T-cell (primary cell): ENCODE measurements around the gene PABPC1L. TPM values are rescaled to one million over a fixed set of nuclear protein-coding genes. Genes with fewer than 3 reads are reported as not detected.
A peak's percentile ranks its signal among the peaks of the same experiment; 100 is the strongest.

Experiments used
- ATAC-seq, 4 experiments: fragments of 200-7000 bp in 3 of 4; fragments of 150-1000 bp in 1 of 4; cut with Tn5 transposase; replicated peaks in 1 of 4; 1 replicate in 3 of 4; 2 replicates in 1 of 4; pipeline ENCODE4 v1.10.0; 2021; ENCODE audit warnings: moderate library complexity in 3 of 4, mild to moderate bottlenecking in 2 of 4, moderate number of reproducible peaks in 1 of 4
- CTCF ChIA-PET, 2 donors: fragments of 300-600 bp; sonication (Branson Sonifier 250); formaldehyde crosslinking; loops; one replicate each; lab custom pipeline; 2022; ENCODE audit warnings: antibody characterized with exemption in 2 of 2; lab: Charles Lee
- POLR2A ChIA-PET, 2 donors: fragments of 300-600 bp; sonication (Branson Sonifier 250); formaldehyde crosslinking; loops; one replicate each; lab custom pipeline; 2022; ENCODE audit warnings: antibody characterized with exemption in 2 of 2; lab: Charles Lee
- DNase-seq, 35 experiments: peaks; one replicate each; pipeline versions ENCODE4 v3.0.0 to v3.0.0-alpha.2; 2013 to 2023
- H3K27ac ChIP-seq: one replicate; pipeline ENCODE4 v1.5.1; 2013; ENCODE audit warnings: low read length
- H3K27me3 ChIP-seq, 2 experiments: replicated peaks in 1 of 2; 1 replicate in 1 of 2; 2 replicates in 1 of 2; pipeline versions ENCODE4 v1.6.1 to v1.7.0; 2013; ENCODE audit warnings: low read length in 1 of 2, mixed read lengths in 1 of 2; ENCODE audit not compliant: control insufficient read depth in 2 of 2, insufficient read depth in 2 of 2; ENCODE audit errors: extremely low read depth in 1 of 2
- H3K36me3 ChIP-seq, 2 donors: 1 replicate in 1 of 2; 2 replicates in 1 of 2; pipeline versions ENCODE4 v1.6.1 to v1.7.0; 2013; ENCODE audit warnings: low read length in 1 of 2; ENCODE audit not compliant: control insufficient read depth in 2 of 2, insufficient read depth in 1 of 2; ENCODE audit errors: extremely low read depth in 1 of 2
- H3K4me1 ChIP-seq, 2 experiments: 1 replicate in 1 of 2; 2 replicates in 1 of 2; pipeline versions ENCODE4 v1.6.1 to v1.7.0; 2013; ENCODE audit warnings: low read length in 2 of 2, mixed read lengths in 1 of 2; ENCODE audit not compliant: insufficient read depth in 2 of 2, control insufficient read depth in 1 of 2; ENCODE audit errors: extremely low read depth in 1 of 2
- H3K4me3 ChIP-seq, 2 donors: 1 replicate in 1 of 2; 2 replicates in 1 of 2; pipeline versions ENCODE4 v1.5.1 to v1.7.0; 2013; ENCODE audit warnings: mild to moderate bottlenecking in 2 of 2, low read length in 1 of 2, moderate library complexity in 1 of 2; ENCODE audit not compliant: control insufficient read depth in 1 of 2; ENCODE audit errors: extremely low read depth in 1 of 2
- H3K9me3 ChIP-seq: 2 replicates; pipeline ENCODE4 v1.7.0; 2013
- H3K27ac Mint-ChIP-seq, 2 donors: one replicate each; pipeline ENCODE4 v1.8.0; 2020 to 2021; ENCODE audit warnings: mild to moderate bottlenecking in 2 of 2, mixed read lengths in 2 of 2
- H3K27me3 Mint-ChIP-seq, 2 donors: one replicate each; pipeline ENCODE4 v1.8.0; 2021 to 2022; ENCODE audit warnings: mixed read lengths in 2 of 2
- H3K36me3 Mint-ChIP-seq: one replicate; pipeline ENCODE4 v1.8.0; 2021; ENCODE audit warnings: mixed read lengths
- H3K4me1 Mint-ChIP-seq, 3 donors: one replicate each; pipeline ENCODE4 v1.8.0; 2020 to 2022; ENCODE audit warnings: mixed read lengths in 3 of 3, mild to moderate bottlenecking in 1 of 3
- H3K4me3 Mint-ChIP-seq, 3 donors: one replicate each; pipeline ENCODE4 v1.8.0; 2020 to 2022; ENCODE audit warnings: mild to moderate bottlenecking in 3 of 3, mixed read lengths in 3 of 3, moderate library complexity in 3 of 3
- H3K9me3 Mint-ChIP-seq, 3 donors: one replicate each; pipeline ENCODE4 v1.8.0; 2020 to 2022; ENCODE audit warnings: mixed read lengths in 3 of 3
- WGBS: methylation state at CpG from one replicate; pipeline ENCODE4 v1.1.5; 2013; ENCODE audit warnings: missing lambda C conversion rate; ENCODE audit not compliant: insufficient coverage; 5-methylcytosine and 5-hydroxymethylcytosine counted together
- total RNA-seq, 35 experiments: library from RNA in 6 of 35; stranded (reverse) in 6 of 35; fragments of 120-200 nt in 1 of 35; gene quantifications; one replicate each; pipeline versions ENCODE4 v1.2.1 to v1.2.4 and lab custom pipeline; 2013 to 2026

Gene PABPC1L
- total RNA-seq, 5 donors from 2014 or later (not counting 1 experiment from before 2014, with no cell fraction given): 45.6 to 66.2 (median 58.2) TPM

GRCh38 chr20:44976698-44977097 lies 66.8 kb downstream of the PABPC1L start:
- H3K36me3 ChIP-seq: peaks cover 8 to 69% of the 10 kb centered on the region in 2 donors
- H3K9me3 ChIP-seq: no peaks in the 10 kb centered on the region
- H3K4me1 ChIP-seq: peaks cover 37 to 78% of the 10 kb centered on the region in 2 experiments
- H3K27ac ChIP-seq: peak overlapping the region; percentile 91
- H3K27ac Mint-ChIP-seq: peak overlapping the region; percentile 93 to 98
- ATAC-seq: no peak
- H3K36me3 Mint-ChIP-seq: peaks cover 65% of the 10 kb centered on the region
- no peak for DNase-seq
- H3K27me3 Mint-ChIP-seq: no peaks in the 10 kb centered on the region
- H3K4me3 ChIP-seq: no peak overlapping the region
- CTCF ChIA-PET: no interaction called here
- no peaks in the 10 kb centered on the region for H3K27me3 ChIP-seq
- H3K4me3 Mint-ChIP-seq: peak overlapping the region in 1 of 3 donors; percentile 84
- POLR2A ChIA-PET: no interaction called here
- no CpG with 5 or more reads among the region's 4 CpGs for WGBS
- peaks cover 87 to 96% (median 92%) of the 10 kb centered on the region in 3 donors for H3K4me1 Mint-ChIP-seq
- peaks cover 0 to 7% (median 0%) of the 10 kb centered on the region in 3 donors for H3K9me3 Mint-ChIP-seq

- peak overlapping the region; percentile 91 for H3K27ac ChIP-seq
- CTCF ChIA-PET: interaction anchor here (0.8 to 2.6 kb wide), 12 partner anchors 8 to 101 kb away, joined by 3 to 17 read pairs (median 4); partner anchors contain the start of gene TOMM34 (in 1 of the 2)
- H3K27ac Mint-ChIP-seq: peak overlapping the region; percentile 93 to 98
- peaks cover 90 to 95% (median 92%) of the 10 kb centered on the region in 3 donors for H3K4me1 Mint-ChIP-seq
- peak; percentile 83 to 88 (median 86) for ATAC-seq
- peak overlapping the region; percentile 71 to 84 (median 76) for H3K4me3 Mint-ChIP-seq
- POLR2A ChIA-PET: interaction anchor here (0.8 to 2.0 kb wide), 7 partner anchors 8 to 18 kb away, joined by 3 to 25 read pairs (median 7); no protein-coding TSS in a partner anchor
- WGBS: no CpG with 5 or more reads among the region's 2 CpGs
- no peaks in the 10 kb centered on the region for H3K27me3 Mint-ChIP-seq
- peaks cover 8 to 71% of the 10 kb centered on the region in 2 donors for H3K36me3 ChIP-seq
- H3K36me3 Mint-ChIP-seq: peaks cover 69% of the 10 kb centered on the region
- H3K27me3 ChIP-seq: no peaks in the 10 kb centered on the region
- H3K9me3 Mint-ChIP-seq: peaks cover 0 to 7% (median 0%) of the 10 kb centered on the region in 3 donors
- peak in 34 of 35 experiments; percentile 12 to 92 (median 62) for DNase-seq
- no peaks in the 10 kb centered on the region for H3K9me3 ChIP-seq
- H3K4me1 ChIP-seq: peaks cover 47 to 67% of the 10 kb centered on the region in 2 experiments
- peak overlapping the region; percentile 39 to 44 for H3K4me3 ChIP-seq
Observed at GRCh38 chr20:44979090-44979621, 69.3 kb downstream of the PABPC1L start.

- Histone ChIP-seq H3K27me3 (no peaks in the 10 kb centered on the region), H3K36me3 (peaks cover 0 to 65% of the 10 kb centered on the region in 2 donors), H3K9me3 (no peaks in the 10 kb centered on the region), H3K27ac (peak overlapping the region; percentile 91), H3K4me1 (peaks cover 52 to 66% of the 10 kb centered on the region in 2 experiments), H3K4me3 (no peak overlapping the region)
- DNase-seq: no peak
- H3K36me3 Mint-ChIP-seq: peaks cover 60% of the 10 kb centered on the region
- H3K27me3 Mint-ChIP-seq: no peaks in the 10 kb centered on the region
- no peaks in the 10 kb centered on the region for H3K9me3 Mint-ChIP-seq
- ChIA-PET POLR2A (interaction anchor here (0.5 to 0.7 kb wide), 12 partner anchors 8 to 1392 kb away, joined by 3 to 9 read pairs (median 5); no protein-coding TSS in a partner anchor), CTCF (interaction anchor here (0.6 to 1.1 kb wide), 7 partner anchors 9 to 102 kb away, joined by 3 to 6 read pairs (median 4); no protein-coding TSS in a partner anchor)
- ATAC-seq: no peak
- peaks cover 88 to 94% (median 90%) of the 10 kb centered on the region in 3 donors for H3K4me1 Mint-ChIP-seq
- peak overlapping the region; percentile 93 to 98 for H3K27ac Mint-ChIP-seq
- peak overlapping the region in 1 of 3 donors; percentile 84 for H3K4me3 Mint-ChIP-seq
- WGBS: 90% methylated on average over 4 of the region's 8 CpGs
Observed at GRCh38 chr20:44981736-44982406, 72.0 kb downstream of the PABPC1L start.

- peaks cover 47 to 55% of the 10 kb centered on the region in 2 experiments for H3K4me1 ChIP-seq
- Mint-ChIP-seq H3K9me3 (no peaks in the 10 kb centered on the region), H3K27me3 (no peaks in the 10 kb centered on the region), H3K36me3 (peaks cover 60% of the 10 kb centered on the region), H3K27ac (peak overlapping the region; percentile 81 to 93), H3K4me1 (peaks cover 83 to 89% (median 84%) of the 10 kb centered on the region in 3 donors), H3K4me3 (peak overlapping the region in 2 of 3 donors; percentile 33 to 51)
- POLR2A ChIA-PET: no interaction called here
- no peaks in the 10 kb centered on the region for H3K9me3 ChIP-seq
- peaks cover 0 to 73% of the 10 kb centered on the region in 2 donors for H3K36me3 ChIP-seq
- no peaks in the 10 kb centered on the region for H3K27me3 ChIP-seq
- CTCF ChIA-PET: no interaction called here
- ATAC-seq (no peak), DNase-seq (no peak)
- 100% methylated on average over 7 of the region's 7 CpGs for WGBS
- H3K27ac ChIP-seq: peak overlapping the region; percentile 91
- H3K4me3 ChIP-seq: no peak overlapping the region
Observed at GRCh38 chr20:44983093-44983674, 73.3 kb downstream of the PABPC1L start.

- H3K27ac Mint-ChIP-seq: peak overlapping the region; percentile 80 to 94
- H3K27me3 ChIP-seq: no peaks in the 10 kb centered on the region
- no peak overlapping the region for H3K27ac ChIP-seq
- POLR2A ChIA-PET: no interaction called here
- H3K4me3 ChIP-seq: no peak overlapping the region
- H3K36me3 Mint-ChIP-seq: peaks cover 51% of the 10 kb centered on the region
- peaks cover 71 to 87% (median 79%) of the 10 kb centered on the region in 3 donors for H3K4me1 Mint-ChIP-seq
- peak overlapping the region; percentile 31 to 81 (median 81) for H3K4me3 Mint-ChIP-seq
- WGBS: no CpG with 5 or more reads among the region's 1 CpG
- ATAC-seq (no peak), DNase-seq (no peak)
- no peaks in the 10 kb centered on the region for H3K27me3 Mint-ChIP-seq
- peaks cover 0 to 53% of the 10 kb centered on the region in 2 donors for H3K36me3 ChIP-seq
- H3K9me3 Mint-ChIP-seq: no peaks in the 10 kb centered on the region
- peaks cover 34 to 41% of the 10 kb centered on the region in 2 experiments for H3K4me1 ChIP-seq
- no peaks in the 10 kb centered on the region for H3K9me3 ChIP-seq
- CTCF ChIA-PET: interaction anchor here in 1 of 2 donors (0.6 kb wide), 1 partner anchor 17 kb away, joined by 3 read pairs; no protein-coding TSS in a partner anchor
Observed at GRCh38 chr20:44988631-44989171, 78.8 kb downstream of the PABPC1L start.
